Adipose tissue (tissue), 3 donors: ENCODE data around the gene MAP2K5. TPM values are rescaled to one million over a fixed set of nuclear protein-coding genes. Genes with fewer than 3 reads are reported as not detected.

Experiments used
- H3K27ac ChIP-seq: one replicate; pipeline ENCODE4 v1.5.1; 2013; ENCODE audit warnings: low read depth, low read length
- WGBS, 3 donors: extraction: QIAGEN DNeasy Blood & Tissue Kit; methylation state at CpG; one replicate each; pipeline ENCODE4 v1.1.7; 2013; 5-methylcytosine and 5-hydroxymethylcytosine counted together
- polyA plus RNA-seq, 3 donors: library from polyadenylated mRNA; stranded (reverse); fragments of 200-250 nt; gene quantifications; one replicate each; pipeline ENCODE4 v1.2.3, GENCODE V29; 2013
- donor health status: healthy with polysubstance abuse.
- donor health status: Bipolar disorder and iron deficiency.
- donor health status: healthy.

The MAP2K5 gene
- polyA plus RNA-seq, 3 donors, result 10.3 to 13.3 (median 10.7) TPM

DNA sequence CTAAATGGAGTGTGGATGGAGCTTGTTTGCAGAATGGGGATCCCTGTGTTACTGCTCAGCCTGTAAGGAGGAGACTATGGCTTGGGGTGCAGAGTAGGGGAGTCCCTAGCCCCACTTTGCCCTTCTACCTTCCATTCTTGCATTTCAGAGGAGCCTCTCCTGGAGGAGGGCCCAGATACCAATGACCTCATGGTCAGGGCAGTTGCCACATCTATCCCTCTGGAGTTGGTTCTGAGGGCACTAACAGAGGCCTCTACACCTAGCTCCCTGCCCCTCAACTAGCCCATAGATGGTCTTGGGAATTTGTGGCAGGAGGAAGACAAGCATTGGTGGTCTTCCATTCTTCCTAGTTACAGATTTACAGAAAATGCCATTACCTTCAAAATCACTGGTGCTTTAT, 288.9 kb downstream of the MAP2K5 start:
- H3K27ac ChIP-seq, result no peak overlapping the region

DNA sequence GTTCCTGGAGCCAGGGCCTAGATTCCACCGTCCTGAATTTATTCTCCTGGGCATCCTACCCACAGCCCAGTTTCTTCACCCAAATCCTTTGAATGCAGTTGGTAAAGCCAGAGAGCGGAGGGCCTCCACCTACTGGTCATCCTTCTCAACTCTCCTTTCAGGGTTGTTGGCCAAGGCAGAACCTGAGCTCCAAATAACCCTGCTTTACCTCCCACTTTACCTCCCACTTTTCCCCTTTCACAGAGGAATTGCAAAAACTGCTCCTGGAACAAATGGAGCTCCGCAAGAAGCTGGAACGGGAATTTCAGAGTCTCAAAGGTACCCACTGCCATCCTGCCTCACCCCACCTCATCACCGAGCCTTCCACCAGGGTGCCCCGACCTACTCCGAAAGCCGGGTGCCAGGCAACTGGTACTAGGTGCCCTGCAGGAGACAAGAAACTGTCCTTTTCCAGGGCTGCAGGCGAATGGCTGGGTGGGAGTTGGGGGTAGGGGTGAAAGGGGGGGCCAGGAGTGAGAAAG, 289.6 kb downstream of the MAP2K5 start:
- 29 to 40% (median 30%) methylated on average over 9 of the region's 9 CpGs for WGBS, 3 donors
- no peak overlapping the region for H3K27ac ChIP-seq

DNA sequence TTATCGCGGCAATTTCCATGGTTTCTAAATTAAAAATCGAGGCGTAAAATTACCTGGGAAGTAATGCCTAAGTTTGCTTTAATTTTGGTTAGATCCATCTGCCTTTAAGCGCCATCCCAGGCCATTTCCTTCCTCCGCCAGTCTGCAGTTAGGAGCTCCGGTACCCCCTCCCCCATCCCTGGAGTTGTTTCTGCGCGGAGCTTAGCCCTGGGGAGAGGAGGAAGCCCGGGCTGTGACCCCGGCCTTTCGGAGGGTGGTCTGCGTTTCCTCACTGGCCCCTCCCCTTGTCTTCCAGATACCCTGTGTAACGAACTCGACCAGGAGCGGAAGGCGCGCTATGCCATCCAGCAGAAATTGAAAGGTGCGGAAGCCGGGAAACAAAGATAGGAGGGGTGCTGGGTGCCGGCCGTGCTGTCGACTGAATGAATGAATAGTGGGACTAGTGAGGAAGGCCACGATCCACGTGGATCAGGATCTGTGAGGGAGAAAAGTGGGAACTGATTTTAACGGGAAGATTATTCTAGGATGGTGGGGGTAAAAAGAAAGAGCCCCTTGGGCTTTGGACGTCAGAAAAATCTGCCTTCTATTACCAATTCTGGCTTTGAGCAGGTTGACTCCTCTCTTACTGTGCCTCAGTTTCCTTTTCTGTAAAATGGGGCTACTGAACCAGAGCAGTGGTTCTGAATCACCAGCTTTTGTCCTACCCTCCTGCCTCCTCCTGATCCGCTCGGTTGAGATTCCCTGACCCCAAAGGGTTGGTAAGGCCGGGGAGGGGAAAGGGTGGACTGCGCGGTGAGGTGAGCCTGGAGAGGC, 290.6 kb downstream of the MAP2K5 start:
- 5 to 20% (median 6%) methylated on average over 31 to 32 of the region's 32 CpGs for WGBS, 3 donors
- no peak overlapping the region for H3K27ac ChIP-seq

DNA sequence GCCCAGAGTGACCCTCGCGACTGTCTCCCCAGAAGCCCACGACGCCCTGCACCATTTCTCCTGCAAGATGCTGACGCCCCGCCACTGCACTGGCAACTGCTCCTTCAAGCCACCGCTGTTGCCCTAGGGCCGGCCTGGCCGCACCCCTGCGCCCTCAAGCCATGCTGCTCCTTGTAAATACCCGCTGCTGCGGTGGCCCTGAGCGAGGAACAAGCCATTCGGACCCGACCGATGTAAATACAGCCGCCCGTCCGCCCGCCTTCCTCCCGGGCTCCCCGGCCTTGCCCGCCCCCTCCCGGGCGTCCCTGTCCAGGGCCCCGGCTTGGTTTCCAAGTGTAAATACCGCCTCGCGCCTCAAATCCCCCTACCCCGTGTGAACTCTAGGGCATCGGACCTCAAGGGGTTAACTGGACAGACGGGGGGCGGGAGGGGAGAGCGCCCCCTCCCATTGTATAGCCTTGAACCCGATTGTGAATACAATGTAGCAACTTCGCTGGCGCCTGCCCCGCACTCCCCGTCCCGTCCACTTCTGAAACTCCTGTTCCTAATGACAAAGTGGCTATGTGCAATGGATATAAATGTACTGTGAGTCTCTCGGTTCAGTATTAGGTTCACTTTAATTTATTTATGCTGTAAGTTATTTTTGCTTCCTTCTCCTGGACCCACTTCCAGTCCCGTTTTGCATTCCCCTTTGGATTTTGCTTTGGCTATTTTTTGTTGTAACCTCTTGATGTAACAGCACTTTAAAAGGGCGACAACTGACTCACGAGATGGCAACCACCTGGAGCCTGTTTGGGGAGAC, 291.4 kb downstream of the MAP2K5 start:
- WGBS, 3 donors, result 2 to 3% (median 3%) methylated on average over 43 to 44 of the region's 44 CpGs
- no peak overlapping the region for H3K27ac ChIP-seq

DNA sequence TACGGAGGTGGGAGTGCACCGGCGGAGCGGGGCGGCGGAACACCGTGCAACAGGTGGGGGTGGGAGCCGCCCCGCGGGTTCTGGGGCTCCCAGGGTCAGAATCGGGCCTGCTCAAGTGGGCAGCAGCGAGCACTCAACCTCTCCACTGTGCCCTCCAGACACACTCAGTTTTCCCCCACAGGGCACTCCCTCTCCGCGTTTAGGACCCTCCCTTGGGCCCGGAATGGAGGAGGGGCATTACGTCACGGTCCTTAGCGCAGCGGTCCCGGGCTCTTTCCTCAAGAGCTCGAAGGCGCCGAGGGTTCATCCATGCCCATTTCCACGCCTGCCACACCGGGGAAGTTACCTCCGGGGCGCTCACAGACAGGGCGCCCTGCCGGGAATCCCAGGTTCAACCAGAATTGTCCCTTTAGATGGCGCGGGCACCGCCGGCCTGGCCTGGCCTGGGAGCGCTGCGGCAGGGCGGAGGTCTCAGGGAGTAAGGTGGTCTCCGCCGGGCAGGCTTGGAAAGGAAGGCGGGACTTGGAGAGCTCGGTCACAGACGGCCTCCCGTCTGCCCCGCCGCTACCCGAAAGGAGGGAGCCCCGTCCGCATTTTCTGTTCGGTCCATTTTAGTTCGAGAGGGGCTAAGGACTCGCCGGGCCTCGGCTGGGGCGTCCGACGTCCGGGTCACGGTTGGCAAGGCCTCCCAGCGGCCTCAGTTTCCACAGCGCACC, 292.2 kb downstream of the MAP2K5 start:
- H3K27ac ChIP-seq, result no peak overlapping the region
- 3 to 10% (median 3%) methylated on average over 53 to 59 of the region's 59 CpGs for WGBS, 3 donors

DNA sequence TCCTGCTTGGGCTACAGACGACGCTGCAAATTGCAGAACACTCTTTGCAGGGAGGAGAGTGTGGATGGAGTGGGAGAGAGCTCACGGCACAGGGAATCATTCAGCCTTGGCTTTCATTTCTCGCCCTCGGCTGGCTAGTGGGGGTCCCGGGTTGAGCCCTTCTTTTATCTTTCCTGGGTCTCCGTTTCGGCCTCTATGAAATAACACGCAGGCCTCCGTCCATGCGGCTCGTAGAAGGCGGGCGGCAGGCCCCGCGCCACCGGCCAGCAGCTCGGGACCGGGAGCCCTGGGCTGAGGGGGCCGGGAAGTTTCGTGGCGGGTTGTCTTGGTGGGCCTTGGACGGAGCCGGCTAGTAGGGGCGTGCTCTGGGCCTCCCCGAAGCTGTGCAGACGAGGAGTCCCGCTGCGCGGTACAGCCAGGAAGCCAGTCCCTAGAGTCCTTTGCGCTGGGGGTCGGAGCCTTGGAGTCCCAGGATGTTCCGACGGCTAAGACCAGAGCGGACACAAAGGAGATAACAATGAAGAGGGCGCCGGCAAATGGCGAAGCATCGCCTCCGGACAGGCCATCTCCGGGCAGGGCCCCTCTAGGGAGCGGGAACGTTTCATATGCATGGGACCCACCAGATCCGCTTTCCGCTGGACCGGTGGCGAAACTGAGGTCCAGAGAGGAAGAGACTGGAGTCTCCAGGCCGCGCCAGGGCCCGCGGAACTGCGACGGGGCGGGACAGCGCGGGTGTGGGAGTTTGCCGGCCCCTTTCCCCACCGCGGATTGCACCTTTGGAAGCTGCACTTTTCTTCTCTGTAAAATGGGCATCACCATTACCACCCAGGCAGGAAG, 293.0 kb downstream of the MAP2K5 start:
- WGBS, 3 donors, result 2 to 25% (median 4%) methylated on average over 58 to 59 of the region's 59 CpGs
- no peak overlapping the region for H3K27ac ChIP-seq

DNA sequence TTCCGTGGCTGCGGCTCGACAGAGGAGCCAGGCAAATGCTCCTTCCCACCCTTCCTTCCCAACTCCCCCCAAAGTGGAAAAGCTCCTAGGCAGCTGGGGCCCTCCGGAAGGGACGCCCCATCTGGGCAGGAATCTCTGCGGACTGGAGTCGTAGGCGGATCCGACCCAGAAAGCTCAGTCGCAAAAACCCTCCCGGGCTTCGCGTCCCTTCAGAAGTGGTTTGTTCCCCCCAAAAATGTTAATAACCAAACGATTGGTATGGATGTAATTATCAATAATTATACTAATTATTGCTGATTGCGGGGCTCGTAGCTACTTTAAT, 293.6 kb downstream of the MAP2K5 start:
- 1 to 9% (median 5%) methylated on average over 16 of the region's 16 CpGs for WGBS, 3 donors

DNA sequence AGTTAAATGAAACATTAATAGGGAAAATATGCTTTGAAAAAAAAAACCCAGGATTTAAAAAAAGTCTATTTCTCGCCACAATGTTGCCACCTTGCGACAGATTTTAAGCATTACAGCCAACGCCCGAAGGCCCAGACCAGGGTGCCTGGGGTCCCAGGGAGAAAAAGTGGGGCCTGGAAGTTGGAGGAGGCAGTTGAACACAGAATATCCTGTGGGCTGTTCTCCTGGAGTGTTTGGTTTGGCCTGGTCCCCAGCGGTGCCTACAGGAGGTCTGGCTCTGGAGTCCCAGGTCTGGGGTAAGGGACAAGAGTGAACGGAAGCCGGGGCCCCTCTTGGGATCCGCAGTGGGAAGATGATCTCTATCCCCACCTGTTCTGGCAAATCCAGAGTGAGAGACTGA, 294.0 kb downstream of the MAP2K5 start:
- H3K27ac ChIP-seq, result no peak overlapping the region
- WGBS, 3 donors, result 36 to 38% (median 37%) methylated on average over 8 of the region's 8 CpGs

More for the DNA sequence above, 293.6 kb downstream of the MAP2K5 start:
- H3K27ac ChIP-seq, result no peak overlapping the region

DNA sequence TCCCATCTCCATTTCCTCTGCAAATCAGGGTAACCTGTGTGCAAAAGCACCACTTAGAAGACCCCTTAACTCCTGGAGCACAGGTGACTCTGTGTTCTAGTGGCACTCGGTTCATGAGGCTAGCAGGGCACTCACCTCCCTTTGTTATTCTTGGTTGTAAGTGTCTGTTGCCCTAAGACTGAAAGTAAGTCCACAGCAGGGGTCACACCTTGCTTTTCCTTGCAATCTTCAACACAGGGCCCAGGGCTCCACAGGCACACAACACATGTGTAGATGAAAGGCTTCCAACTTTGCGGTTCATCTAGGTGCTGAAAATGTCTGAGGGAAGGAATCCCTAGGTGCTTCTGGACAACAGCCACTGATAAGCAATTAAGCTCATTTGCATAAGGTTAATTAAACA, 294.5 kb downstream of the MAP2K5 start:
- WGBS, 3 donors, result 67 to 82% (median 79%) methylated on average over 2 of the region's 2 CpGs

DNA sequence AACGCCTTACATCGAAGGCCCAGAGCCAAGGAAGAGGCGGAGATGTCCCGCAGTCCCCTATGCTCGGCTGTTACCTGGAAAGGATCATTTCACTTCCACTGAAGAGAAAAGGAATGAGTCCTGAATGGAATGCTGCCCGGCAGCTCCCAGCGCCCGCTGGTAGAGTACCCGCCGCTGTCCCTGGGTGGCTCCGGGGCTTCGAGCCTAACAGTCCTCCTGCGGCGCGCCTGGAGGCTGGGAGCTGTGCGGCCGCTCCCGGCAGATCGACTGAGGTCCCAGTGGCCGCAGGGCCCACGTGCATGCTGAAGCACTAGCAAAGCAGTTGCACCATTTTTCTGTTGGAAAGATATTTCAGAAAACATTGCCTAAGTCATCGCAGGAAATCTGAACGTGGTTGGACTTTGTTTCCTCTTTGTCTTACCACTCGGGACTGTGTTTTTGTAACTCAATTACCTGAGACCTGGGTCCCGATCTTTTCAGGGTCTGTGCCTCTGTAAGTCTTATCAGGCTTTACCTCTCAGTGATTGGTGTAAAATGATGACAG, 296.4 kb downstream of the MAP2K5 start:
- WGBS, 3 donors, result 14 to 18% (median 15%) methylated on average over 25 of the region's 25 CpGs
- no peak overlapping the region for H3K27ac ChIP-seq

More for the DNA sequence above, 294.5 kb downstream of the MAP2K5 start:
- no peak overlapping the region for H3K27ac ChIP-seq

DNA sequence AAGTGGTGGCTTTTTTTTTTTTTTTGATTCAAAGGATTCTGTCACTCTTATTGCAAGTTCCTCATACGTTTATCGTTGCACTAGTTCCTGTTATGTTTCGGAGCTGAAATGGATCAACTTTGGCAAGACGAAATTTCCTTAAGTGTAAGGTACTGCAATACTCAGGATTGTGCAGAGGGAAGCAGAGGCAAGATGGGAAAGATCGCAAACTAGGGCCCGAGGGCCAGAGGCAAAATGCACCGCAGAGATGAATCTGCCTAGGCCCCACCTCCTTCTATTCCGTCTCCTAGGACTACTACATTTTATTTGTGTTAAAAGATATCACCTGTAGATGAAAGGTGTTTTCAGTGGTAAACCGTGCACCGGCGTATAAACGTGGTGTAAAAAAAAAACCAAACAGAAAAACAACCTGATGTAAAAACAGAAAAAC, 297.0 kb downstream of the MAP2K5 start:
- WGBS, 3 donors, result 0 to 4% (median 1%) methylated on average over 12 of the region's 12 CpGs
- H3K27ac ChIP-seq, result no peak overlapping the region

DNA sequence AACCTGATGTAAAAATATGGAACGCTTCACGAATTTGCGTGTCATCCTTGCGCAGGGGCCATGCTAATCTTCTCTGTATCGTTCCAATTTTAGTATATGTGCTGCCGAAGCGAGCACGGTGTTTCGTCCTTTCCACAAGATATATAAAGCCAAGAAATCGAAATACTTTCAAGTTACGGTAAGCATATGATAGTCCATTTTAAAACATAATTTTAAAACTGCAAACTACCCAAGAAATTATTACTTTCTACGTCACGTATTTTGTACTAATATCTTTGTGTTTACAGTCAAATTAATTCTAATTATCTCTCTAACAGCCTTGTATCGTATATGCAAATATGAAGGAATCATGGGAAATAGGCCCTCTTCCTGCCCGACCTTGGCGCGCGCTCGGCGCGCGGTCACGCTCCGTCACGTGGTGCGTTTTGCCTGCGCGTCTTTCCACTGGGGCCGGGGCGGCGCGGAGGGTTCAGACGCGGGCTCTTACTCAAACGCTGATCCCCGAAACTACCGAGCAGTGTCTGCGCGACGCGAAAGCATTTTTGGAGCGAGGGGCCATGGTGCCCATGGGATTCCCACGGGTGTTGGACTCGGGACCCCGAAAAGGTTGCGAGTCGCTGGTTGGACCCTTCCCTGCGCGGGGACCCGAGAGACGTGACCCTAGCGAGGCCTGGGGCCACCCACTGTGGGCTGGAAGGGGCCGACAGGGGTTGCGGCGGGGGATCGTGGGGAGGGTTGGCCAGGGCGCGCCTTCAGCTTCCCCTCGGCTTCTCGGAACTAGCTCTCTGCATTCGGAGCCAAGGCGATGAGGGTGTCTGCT, 297.6 kb downstream of the MAP2K5 start, which contains the start of gene RNU6-1:
Gene RNU6-1, minus strand, starts transcription at position 117 of the 820 bp plus-strand sequence.
- WGBS, 3 donors, result 0 to 1% (median 0%) methylated on average over 62 of the region's 62 CpGs
- H3K27ac ChIP-seq, result peak within 1 kb of the TSS; percentile 72

DNA sequence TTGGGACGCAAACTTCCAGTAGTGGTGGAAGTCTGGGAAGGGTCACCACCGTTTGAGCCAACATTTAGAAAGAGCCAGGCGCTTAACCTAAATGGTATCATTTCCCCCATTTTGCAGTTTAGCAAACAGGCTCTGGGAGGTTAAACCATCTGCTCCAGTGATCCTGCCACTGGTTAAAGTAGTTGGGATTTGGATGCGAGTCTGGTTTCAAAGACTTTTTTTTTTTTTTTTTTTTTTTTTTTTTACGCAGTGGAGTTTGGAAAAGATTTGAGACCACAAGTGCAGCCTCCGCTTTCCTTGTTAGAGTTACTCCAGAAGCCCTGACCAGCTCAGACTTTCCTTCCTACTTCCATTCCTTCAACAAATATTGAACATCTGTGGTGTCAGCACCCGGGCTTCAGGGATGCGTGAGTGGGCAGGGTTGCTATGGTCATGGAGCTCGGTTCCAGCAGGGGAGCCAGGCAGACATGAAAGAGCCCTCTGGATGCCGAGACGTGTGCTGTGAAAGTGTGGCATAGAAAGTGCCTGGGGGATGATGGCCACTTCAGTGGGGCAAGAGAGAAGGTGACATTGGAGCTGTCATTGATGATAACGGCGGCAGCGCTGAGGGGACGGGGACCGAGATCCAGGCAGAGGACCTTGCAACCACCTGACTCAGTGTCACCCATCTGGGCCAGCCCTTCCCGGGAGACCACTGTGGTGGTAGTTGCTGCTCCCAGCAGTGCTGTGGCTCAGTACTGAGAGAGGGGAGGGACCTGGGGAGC, 298.4 kb downstream of the MAP2K5 start:
- no peak overlapping the region for H3K27ac ChIP-seq
- 8 to 18% (median 11%) methylated on average over 17 of the region's 17 CpGs for WGBS, 3 donors

DNA sequence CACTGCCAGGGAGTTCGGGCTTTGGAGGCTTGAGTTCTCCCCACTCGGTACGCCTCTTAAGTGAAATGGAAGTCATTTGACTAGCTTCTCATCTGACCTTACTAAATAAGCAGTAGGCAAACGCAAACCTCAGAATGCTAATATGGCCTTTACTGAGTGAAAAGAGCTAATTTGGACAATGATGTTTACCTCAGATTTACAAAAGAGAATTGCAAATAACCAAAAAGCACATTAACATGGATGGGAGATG, 298.9 kb downstream of the MAP2K5 start:
- no peak overlapping the region for H3K27ac ChIP-seq
- 49 to 60% (median 51%) methylated on average over 4 of the region's 4 CpGs for WGBS, 3 donors

DNA sequence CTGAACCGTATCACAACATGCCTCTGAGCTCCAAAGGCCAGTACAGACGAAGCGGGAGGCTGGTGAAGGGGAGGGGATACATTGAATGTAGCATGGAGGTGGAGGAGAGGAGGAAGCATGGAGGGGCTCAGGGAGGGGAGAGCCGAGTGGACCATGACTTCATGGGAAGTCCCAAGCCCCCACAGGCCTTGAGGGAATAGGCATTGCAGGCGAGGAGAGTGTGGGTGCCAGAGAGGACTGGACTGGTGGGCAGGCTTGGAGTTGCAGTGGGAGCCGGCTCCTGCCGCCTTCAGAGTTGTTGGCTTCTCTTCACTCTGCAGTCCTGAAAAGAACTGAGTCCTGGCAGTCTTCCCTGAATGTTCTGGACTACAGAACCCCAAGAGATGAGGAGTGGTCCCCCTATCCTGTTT, 300.6 kb downstream of the MAP2K5 start:
- H3K27ac ChIP-seq, result no peak overlapping the region
- WGBS, 3 donors, result 69 to 79% (median 74%) methylated on average over 7 of the region's 7 CpGs

DNA sequence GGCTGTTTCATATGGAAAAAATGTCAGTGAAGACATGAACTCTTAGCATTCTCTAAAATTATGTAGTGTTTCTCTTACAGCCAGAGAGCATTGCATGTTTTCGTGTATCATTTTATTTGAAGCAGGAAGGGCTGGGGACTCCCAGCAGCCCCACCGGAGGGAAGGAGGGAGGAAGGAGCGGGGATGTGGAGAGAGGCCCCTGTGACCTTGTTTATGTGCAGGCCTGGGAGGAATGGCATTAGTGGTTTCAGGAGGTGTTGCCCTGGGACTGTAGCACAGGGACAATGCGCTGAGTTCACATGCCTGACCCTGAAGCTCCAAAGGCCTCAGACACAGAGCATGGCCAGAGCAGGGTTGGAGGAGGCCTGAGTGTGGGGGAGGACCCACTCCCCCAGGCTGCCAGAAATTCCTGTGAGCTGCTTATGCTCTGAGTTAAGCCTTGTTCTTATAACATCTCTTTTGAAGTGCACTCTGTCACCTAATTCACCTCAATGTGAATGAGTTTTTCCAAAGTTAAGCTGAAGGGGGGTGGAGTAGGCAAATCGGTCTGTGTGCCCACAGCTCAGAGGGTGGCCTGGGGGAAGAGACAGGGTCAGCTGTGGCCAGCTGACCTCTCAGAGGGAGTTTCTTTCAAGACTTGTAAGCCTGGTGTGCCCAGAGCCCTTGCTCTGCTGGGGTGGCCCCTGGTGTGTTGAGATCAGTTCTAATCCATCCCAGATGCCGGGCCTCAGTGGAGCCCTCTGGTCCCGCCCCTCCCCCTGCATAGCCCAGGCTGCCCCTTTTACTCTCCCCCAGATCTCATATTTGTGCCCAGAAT, 301.3 kb downstream of the MAP2K5 start:
- H3K27ac ChIP-seq, result no peak overlapping the region

More for the DNA sequence above, 301.3 kb downstream of the MAP2K5 start:
- 62 to 77% (median 64%) methylated on average over 7 of the region's 7 CpGs for WGBS, 3 donors
